Liver (tissue), 9 donors: ENCODE results near the gene LGR6. TPM values are rescaled to one million over a fixed set of nuclear protein-coding genes. Genes with fewer than 3 reads are reported as not detected.

Experiments used
- DNase-seq: peaks from one replicate; pipeline ENCODE4 v3.0.0-alpha.2; 2017; ENCODE audit warnings: low spot score
- H3K27ac ChIP-seq, 2 donors: one replicate each; pipeline ENCODE4 v1.7.0; 2013; ENCODE audit warnings: inconsistent platforms in 2 of 2, low read length in 2 of 2, control low read depth in 1 of 2, low read depth in 1 of 2, mild to moderate bottlenecking in 1 of 2
- H3K27me3 ChIP-seq, 4 donors: one replicate each; pipeline versions ENCODE4 v1.6.1 to v1.7.0; 2013; ENCODE audit warnings: low read length in 3 of 4, inconsistent platforms in 1 of 4, mild to moderate bottlenecking in 1 of 4, moderate library complexity in 1 of 4; ENCODE audit not compliant: control insufficient read depth in 4 of 4, insufficient read depth in 4 of 4
- H3K36me3 ChIP-seq, 4 donors: one replicate each; pipeline versions ENCODE4 v1.6.1 to v1.7.0; 2013; ENCODE audit warnings: low read length in 3 of 4, mild to moderate bottlenecking in 3 of 4, low read depth in 1 of 4, moderate library complexity in 1 of 4; ENCODE audit not compliant: control insufficient read depth in 4 of 4, insufficient read depth in 3 of 4
- H3K4me1 ChIP-seq, 4 donors: one replicate each; pipeline versions ENCODE4 v1.6.1 to v1.7.0; 2013; ENCODE audit warnings: low read length in 3 of 4, mild to moderate bottlenecking in 3 of 4, moderate library complexity in 1 of 4; ENCODE audit not compliant: control insufficient read depth in 4 of 4, insufficient read depth in 4 of 4
- H3K4me3 ChIP-seq, 3 donors: one replicate each; pipeline versions ENCODE4 v1.6.1 to v1.7.0; 2013; ENCODE audit warnings: low read length in 3 of 3, control low read depth in 1 of 3, low read depth in 1 of 3, mild to moderate bottlenecking in 1 of 3
- H3K9ac ChIP-seq, 2 donors: one replicate each; pipeline ENCODE4 v1.7.0; 2013; ENCODE audit warnings: low read length in 2 of 2, mild to moderate bottlenecking in 2 of 2, moderate library complexity in 2 of 2, control low read depth in 1 of 2, low read depth in 1 of 2
- H3K9me3 ChIP-seq, 4 donors: one replicate each; pipeline versions ENCODE4 v1.6.1 to v1.7.0; 2013; ENCODE audit warnings: low read length in 3 of 4; ENCODE audit not compliant: control insufficient read depth in 4 of 4
- FOXA1 ChIP-seq: IDR thresholded peaks from 2 replicates; pipeline ENCODE4 v1.6.1; 2016; ENCODE audit warnings: antibody characterized with exemption
- FOXA2 ChIP-seq: IDR thresholded peaks from 2 replicates; pipeline ENCODE4 v1.6.1; 2016; ENCODE audit warnings: antibody characterized with exemption
- GABPA ChIP-seq, 2 donors: IDR thresholded peaks in 1 of 2; conservative IDR thresholded peaks in 1 of 2; 2 replicates each; pipeline ENCODE4 v1.6.1; 2016; ENCODE audit warnings: antibody characterized with exemption in 2 of 2, mild to moderate bottlenecking in 1 of 2, moderate library complexity in 1 of 2
- HNF4A ChIP-seq, 2 donors: conservative IDR thresholded peaks; 2 replicates each; pipeline ENCODE4 v1.6.1; 2016; ENCODE audit warnings: antibody characterized with exemption in 2 of 2, mild to moderate bottlenecking in 2 of 2
- HNF4G ChIP-seq: IDR thresholded peaks from 2 replicates; pipeline ENCODE4 v1.6.1; 2016; ENCODE audit warnings: antibody characterized with exemption
- JUND ChIP-seq, 2 donors: IDR thresholded peaks; 2 replicates each; pipeline ENCODE4 v1.6.1; 2016; ENCODE audit warnings: antibody characterized with exemption in 2 of 2
- NR2F2 ChIP-seq: IDR thresholded peaks from 2 replicates; pipeline ENCODE4 v1.6.1; 2016; ENCODE audit warnings: antibody characterized with exemption
- RAD21 ChIP-seq, 2 donors: IDR thresholded peaks; 2 replicates each; pipeline ENCODE4 v1.6.1; 2016; ENCODE audit warnings: antibody characterized with exemption in 2 of 2, mild to moderate bottlenecking in 2 of 2
- RXRA ChIP-seq, 2 donors: IDR thresholded peaks; 2 replicates each; pipeline ENCODE4 v1.6.1; 2017 to 2018; ENCODE audit warnings: antibody characterized with exemption in 2 of 2, mild to moderate bottlenecking in 1 of 2
- SP1 ChIP-seq: IDR thresholded peaks from 2 replicates; pipeline ENCODE4 v1.6.1; 2018; ENCODE audit warnings: antibody characterized with exemption, mild to moderate bottlenecking
- YY1 ChIP-seq: IDR thresholded peaks from 2 replicates; pipeline ENCODE4 v1.6.1; 2016; ENCODE audit warnings: antibody characterized with exemption, mild to moderate bottlenecking
- WGBS: extraction: QIAGEN DNeasy Blood & Tissue Kit; methylation state at CpG from one replicate; pipeline ENCODE4 v1.1.7; 2013; 5-methylcytosine and 5-hydroxymethylcytosine counted together
- polyA plus RNA-seq, 2 donors: library from polyadenylated mRNA; stranded (reverse) in 1 of 2; unstranded in 1 of 2; fragments of 200-250 nt in 1 of 2; fragments of >200 nt in 1 of 2; fragmentation: Nextera tagmentation in 1 of 2; extraction: Ambion mirVana in 1 of 2; gene quantifications; one replicate each; pipeline versions ENCODE4 v1.2.1 to v1.2.3, GENCODE V29; 2013 to 2015
- total RNA-seq, 2 donors: library from RNA; depleted of rRNA; stranded (reverse); fragments of >200 nt; gene quantifications; one replicate each; pipeline ENCODE4 v1.2.3, GENCODE V29; 2014
- TF ChIP-seq, protein P1 (sequence below): IDR thresholded peaks from 2 replicates; pipeline ENCODE4 v1.6.1; 2016; ENCODE audit warnings: antibody characterized with exemption, mild to moderate bottlenecking
- TF ChIP-seq, protein P2 (sequence below): IDR thresholded peaks from 2 replicates; pipeline ENCODE4 v1.6.1; 2016; ENCODE audit warnings: antibody characterized with exemption
- TF ChIP-seq, protein P3 (sequence below): IDR thresholded peaks from 2 replicates; pipeline ENCODE4 v1.6.1; 2016; ENCODE audit warnings: antibody characterized with exemption
- TF ChIP-seq, protein P4 (sequence below): IDR thresholded peaks from 2 replicates; pipeline ENCODE4 v1.6.1; 2016; ENCODE audit warnings: antibody characterized with exemption
- donor health status: healthy.
- donor health status: healthy.
- donor health status: healthy.
- donor health status: healthy.
- donor health status: healthy.

The LGR6 gene
- total and polyA plus RNA-seq, 4 donors: 0.05 to 1.2 (median 0.75) TPM

DNA sequence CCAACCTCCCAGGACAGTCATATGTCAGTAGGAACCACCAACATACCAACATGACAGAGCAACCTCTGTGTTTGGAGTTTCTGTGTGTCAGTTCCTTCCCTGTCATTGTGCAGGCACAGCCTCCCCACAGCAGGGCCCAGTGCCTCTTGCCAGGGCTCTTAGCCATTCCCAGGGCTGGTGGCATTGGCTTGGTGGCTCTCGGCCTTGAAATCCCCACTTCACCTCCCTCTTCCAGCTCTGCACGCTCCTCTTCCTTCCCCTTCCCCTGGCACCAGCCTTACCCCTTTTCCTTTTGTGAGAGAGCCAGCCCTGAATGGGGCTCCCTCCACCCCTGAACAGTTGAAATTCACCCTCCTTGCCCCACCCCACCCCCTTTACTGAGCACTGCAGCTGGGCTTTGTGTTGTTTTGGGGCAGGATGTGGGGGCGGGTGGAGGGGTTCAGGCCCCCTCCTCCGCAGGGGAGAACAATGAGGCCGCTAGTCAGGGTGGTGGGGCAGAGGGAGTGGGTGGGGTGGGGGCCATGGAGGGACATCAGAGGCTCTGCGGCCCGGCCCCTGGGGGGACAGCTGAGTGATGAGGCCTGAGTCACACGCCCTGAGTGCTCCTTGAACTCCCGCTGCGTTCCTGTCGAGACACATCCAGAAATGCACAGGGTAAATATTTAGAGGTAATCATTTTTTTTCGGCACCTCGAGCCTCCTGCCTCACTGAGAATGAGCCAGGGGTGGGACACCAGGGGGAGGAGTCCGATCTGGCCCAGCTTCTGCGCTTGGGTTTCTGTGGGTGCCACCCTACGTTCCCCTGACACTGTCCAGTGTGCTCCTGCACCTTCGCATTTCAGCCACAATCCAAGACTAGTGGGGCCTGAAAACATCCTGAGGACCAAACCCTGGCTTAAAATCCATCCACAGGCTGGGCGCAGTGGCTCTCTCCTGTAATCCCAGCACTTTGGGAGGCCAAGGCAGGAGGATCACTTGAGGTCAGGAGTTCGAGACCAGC is 28.6 kb downstream of the LGR6 start:
- DNase-seq: no peak
- 62% methylated on average over 19 of the region's 19 CpGs for WGBS
- Histone ChIP-seq H3K9ac (no peak overlapping the region), H3K9me3 (no peaks in the 10 kb centered on the region), H3K4me1 (no peaks in the 10 kb centered on the region), H3K27ac (no peak overlapping the region), H3K4me3 (no peak overlapping the region), H3K36me3 (no peaks in the 10 kb centered on the region), H3K27me3 (no peaks in the 10 kb centered on the region)
- TF ChIP-seq FOXA1: no peak
- TF ChIP-seq NR2F2: no peak
- no peak for TF ChIP-seq SP1
- TF ChIP-seq YY1: no peak
- TF ChIP-seq, protein P1, sequence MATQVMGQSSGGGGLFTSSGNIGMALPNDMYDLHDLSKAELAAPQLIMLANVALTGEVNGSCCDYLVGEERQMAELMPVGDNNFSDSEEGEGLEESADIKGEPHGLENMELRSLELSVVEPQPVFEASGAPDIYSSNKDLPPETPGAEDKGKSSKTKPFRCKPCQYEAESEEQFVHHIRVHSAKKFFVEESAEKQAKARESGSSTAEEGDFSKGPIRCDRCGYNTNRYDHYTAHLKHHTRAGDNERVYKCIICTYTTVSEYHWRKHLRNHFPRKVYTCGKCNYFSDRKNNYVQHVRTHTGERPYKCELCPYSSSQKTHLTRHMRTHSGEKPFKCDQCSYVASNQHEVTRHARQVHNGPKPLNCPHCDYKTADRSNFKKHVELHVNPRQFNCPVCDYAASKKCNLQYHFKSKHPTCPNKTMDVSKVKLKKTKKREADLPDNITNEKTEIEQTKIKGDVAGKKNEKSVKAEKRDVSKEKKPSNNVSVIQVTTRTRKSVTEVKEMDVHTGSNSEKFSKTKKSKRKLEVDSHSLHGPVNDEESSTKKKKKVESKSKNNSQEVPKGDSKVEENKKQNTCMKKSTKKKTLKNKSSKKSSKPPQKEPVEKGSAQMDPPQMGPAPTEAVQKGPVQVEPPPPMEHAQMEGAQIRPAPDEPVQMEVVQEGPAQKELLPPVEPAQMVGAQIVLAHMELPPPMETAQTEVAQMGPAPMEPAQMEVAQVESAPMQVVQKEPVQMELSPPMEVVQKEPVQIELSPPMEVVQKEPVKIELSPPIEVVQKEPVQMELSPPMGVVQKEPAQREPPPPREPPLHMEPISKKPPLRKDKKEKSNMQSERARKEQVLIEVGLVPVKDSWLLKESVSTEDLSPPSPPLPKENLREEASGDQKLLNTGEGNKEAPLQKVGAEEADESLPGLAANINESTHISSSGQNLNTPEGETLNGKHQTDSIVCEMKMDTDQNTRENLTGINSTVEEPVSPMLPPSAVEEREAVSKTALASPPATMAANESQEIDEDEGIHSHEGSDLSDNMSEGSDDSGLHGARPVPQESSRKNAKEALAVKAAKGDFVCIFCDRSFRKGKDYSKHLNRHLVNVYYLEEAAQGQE: no peak
- TF ChIP-seq RXRA (IDR thresholded peaks at IDR 0.05): no peak
- TF ChIP-seq, protein P2, sequence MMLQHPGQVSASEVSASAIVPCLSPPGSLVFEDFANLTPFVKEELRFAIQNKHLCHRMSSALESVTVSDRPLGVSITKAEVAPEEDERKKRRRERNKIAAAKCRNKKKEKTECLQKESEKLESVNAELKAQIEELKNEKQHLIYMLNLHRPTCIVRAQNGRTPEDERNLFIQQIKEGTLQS: no peak
- TF ChIP-seq RAD21 (IDR thresholded peaks at IDR 0.05): no peak
- TF ChIP-seq HNF4A (conservative IDR thresholded peaks at IDR 0.05): no peak
- TF ChIP-seq GABPA (IDR thresholded peaks at IDR 0.05 in 1 of 2, conservative IDR thresholded peaks at IDR 0.05 in 1 of 2): no peak
- TF ChIP-seq, protein P3, sequence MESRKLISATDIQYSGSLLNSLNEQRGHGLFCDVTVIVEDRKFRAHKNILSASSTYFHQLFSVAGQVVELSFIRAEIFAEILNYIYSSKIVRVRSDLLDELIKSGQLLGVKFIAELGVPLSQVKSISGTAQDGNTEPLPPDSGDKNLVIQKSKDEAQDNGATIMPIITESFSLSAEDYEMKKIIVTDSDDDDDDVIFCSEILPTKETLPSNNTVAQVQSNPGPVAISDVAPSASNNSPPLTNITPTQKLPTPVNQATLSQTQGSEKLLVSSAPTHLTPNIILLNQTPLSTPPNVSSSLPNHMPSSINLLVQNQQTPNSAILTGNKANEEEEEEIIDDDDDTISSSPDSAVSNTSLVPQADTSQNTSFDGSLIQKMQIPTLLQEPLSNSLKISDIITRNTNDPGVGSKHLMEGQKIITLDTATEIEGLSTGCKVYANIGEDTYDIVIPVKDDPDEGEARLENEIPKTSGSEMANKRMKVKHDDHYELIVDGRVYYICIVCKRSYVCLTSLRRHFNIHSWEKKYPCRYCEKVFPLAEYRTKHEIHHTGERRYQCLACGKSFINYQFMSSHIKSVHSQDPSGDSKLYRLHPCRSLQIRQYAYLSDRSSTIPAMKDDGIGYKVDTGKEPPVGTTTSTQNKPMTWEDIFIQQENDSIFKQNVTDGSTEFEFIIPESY: no peak
- no peak for TF ChIP-seq JUND (IDR thresholded peaks at IDR 0.05)
- no peak for TF ChIP-seq FOXA2
- TF ChIP-seq HNF4G: no peak
- TF ChIP-seq, protein P4, sequence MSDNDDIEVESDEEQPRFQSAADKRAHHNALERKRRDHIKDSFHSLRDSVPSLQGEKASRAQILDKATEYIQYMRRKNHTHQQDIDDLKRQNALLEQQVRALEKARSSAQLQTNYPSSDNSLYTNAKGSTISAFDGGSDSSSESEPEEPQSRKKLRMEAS: no peak

DNA sequence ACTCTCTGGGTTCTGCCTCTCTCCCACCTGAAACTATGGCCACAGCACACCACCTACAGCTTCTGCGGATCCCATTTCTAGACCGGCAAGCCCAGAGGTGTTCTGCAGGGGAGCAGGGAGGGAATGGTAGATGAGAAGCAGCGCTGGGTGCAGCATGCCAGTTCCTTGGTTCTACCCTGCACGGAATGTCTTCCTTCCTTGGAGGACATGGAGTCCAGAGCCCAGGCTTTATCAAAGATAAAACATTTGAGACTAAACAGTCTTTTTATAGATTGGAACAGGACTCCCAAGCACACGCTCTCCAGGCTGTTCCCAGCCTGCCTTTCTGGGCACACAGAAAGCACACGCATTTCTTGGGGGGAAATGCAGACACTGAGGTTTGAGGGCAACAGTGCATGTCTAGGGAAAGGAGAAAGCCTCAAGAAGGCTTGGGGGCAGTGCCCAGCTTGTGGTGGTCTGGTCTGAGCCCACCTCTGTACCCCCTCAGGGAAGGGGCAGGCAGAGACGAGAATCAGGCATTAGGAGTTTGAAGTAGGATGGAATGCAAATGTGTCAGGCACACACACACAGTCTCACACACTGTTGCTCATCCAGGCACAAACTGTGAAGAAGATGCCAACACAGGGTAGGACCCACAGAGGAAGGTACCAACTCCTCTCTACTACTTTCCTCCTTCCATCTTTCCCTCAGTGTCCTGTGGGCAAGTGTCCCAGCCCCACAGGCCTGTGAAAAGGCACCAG is 29.7 kb downstream of the LGR6 start:
- H3K4me1 ChIP-seq: no peaks in the 10 kb centered on the region
- H3K9ac ChIP-seq: no peak overlapping the region
- no peaks in the 10 kb centered on the region for H3K36me3 ChIP-seq
- DNase-seq: no peak
- TF ChIP-seq, protein P3: no peak
- peak; percentile 6 for TF ChIP-seq SP1
- H3K9me3 ChIP-seq: no peaks in the 10 kb centered on the region
- H3K27me3 ChIP-seq: no peaks in the 10 kb centered on the region
- 78% methylated on average over 7 of the region's 7 CpGs for WGBS
- no peak overlapping the region for H3K27ac ChIP-seq
- H3K4me3 ChIP-seq: no peak overlapping the region
